Body of pancreas (tissue), 4 donors: Measurements from ENCODE around the gene PLAU. TPM values are rescaled to one million over a fixed set of nuclear protein-coding genes. Genes with fewer than 3 reads are reported as not detected.

ENCODE experiments used
- ATAC-seq: fragments of 150-250 bp; one replicate; pipeline ENCODE4 v1.9.1; 2016
- DNase-seq, 4 donors: peaks; one replicate each; pipeline ENCODE4 v3.0.0-alpha.2; 2019
- H3K27ac ChIP-seq, 4 donors: fragments of 200-600 bp; sonication (generic); 1 replicate in 3 of 4; 2 replicates in 1 of 4; pipeline versions ENCODE4 v1.5.1 to v1.6.1; 2016 to 2019; ENCODE audit warnings: mild to moderate bottlenecking in 1 of 4, mixed read lengths in 1 of 4, moderate library complexity in 1 of 4
- H3K27me3 ChIP-seq, 2 donors: fragments of 200-600 bp; sonication (generic); one replicate each; pipeline ENCODE4 v1.6.0; 2016; ENCODE audit warnings: mild to moderate bottlenecking in 1 of 2
- H3K36me3 ChIP-seq, 2 donors: fragments of 200-600 bp; sonication (generic); replicated peaks in 1 of 2; 2 replicates each; pipeline ENCODE4 v1.5.1; 2016; ENCODE audit warnings: low read depth in 2 of 2; ENCODE audit not compliant: insufficient read depth in 1 of 2
- H3K4me1 ChIP-seq: fragments of 200-600 bp; sonication (generic); one replicate; pipeline ENCODE4 v1.6.0; 2016
- H3K4me3 ChIP-seq, 2 donors: fragments of 200-600 bp; sonication (generic); 1 replicate in 1 of 2; 2 replicates in 1 of 2; pipeline ENCODE4 v1.5.1; 2016 to 2019
- H3K9me3 ChIP-seq, 3 donors: fragments of 200-600 bp; sonication (generic); 1 replicate in 2 of 3; 2 replicates in 1 of 3; pipeline ENCODE4 v1.5.1; 2016
- CTCF ChIP-seq, 7 experiments: fragments of 450-650 bp in 4 of 7; fragments of 200-600 bp in 3 of 7; sonication (generic) in 3 of 7; IDR thresholded peaks; one replicate each; pipeline ENCODE4 v1.5.1; 2016 to 2019; ENCODE audit warnings: antibody characterized with exemption in 7 of 7
- POLR2A ChIP-seq, 3 donors: fragments of 450-650 bp; IDR thresholded peaks; one replicate each; pipeline ENCODE4 v1.6.1; 2016; ENCODE audit warnings: antibody characterized with exemption in 3 of 3, mild to moderate bottlenecking in 2 of 3
- WGBS, 2 donors: methylation state at CpG; one replicate each; pipeline ENCODE4 v1.1.5; 2017; 5-methylcytosine and 5-hydroxymethylcytosine counted together
- intact Hi-C: fragments of 100-400 bp; cut with DNase I; formaldehyde crosslinking; loops from one replicate; pipeline ENCODE4 v1.15.1; 2023
- total RNA-seq, 2 donors: library from RNA; depleted of rRNA; stranded (reverse); fragments of >200 nt; gene quantifications; one replicate each; pipeline ENCODE4 v1.1.0, GENCODE V29; 2016

Gene PLAU
- total RNA-seq, 2 donors from 2014 or later: 1.6 to 4.3 TPM

- Histone ChIP-seq H3K4me1 (peaks cover 12% of the 10 kb centered on the region), H3K27ac (no peak overlapping the region), H3K4me3 (no peak overlapping the region), H3K36me3 (no peaks in the 10 kb centered on the region), H3K27me3 (no peaks in the 10 kb centered on the region), H3K9me3 (no peaks in the 10 kb centered on the region)
- intact Hi-C loops: no loop called here
- TF ChIP-seq CTCF (IDR thresholded peaks at IDR 0.05) (no peak), POLR2A (IDR thresholded peaks at IDR 0.05) (no peak)
- WGBS, 2 donors: 86 to 94% methylated on average over 4 of the region's 4 CpGs
- no peak for ATAC-seq
- no peak for DNase-seq
These were observed 56.1 kb downstream of the PLAU start for GRCh38 chr10:73967022-73967429.

Other genes with a start within 250 kb of the PLAU start
- 10 to 100 TPM; 13.5 to 25.1 TPM for gene AGAP5, start 213.0 kb upstream of the PLAU start, total RNA-seq
- gene SEC24C, start 166.8 kb upstream of the PLAU start, total RNA-seq: 10 to 100 TPM; 29.1 to 30.3 TPM
- gene CHCHD1, start 129.1 kb upstream of the PLAU start, total RNA-seq: 10 to 100 TPM in 1 of 2 donors, 1 to 10 TPM in 1; 9.3 to 15.8 TPM
- gene ZSWIM8, start 125.5 kb upstream of the PLAU start, total RNA-seq: 10 to 100 TPM; 34.5 to 70.9 TPM
- 10 to 100 TPM; 21.1 to 25.4 TPM for gene NDST2, start 99.5 kb upstream of the PLAU start, total RNA-seq
- 10 to 100 TPM; 14.8 to 17.4 TPM for gene CAMK2G, start 36.6 kb upstream of the PLAU start, total RNA-seq
- gene VCL, start 87.0 kb downstream of the PLAU start, total RNA-seq: 10 to 100 TPM; 24.4 to 31.6 TPM
- gene AP3M1, start 239.7 kb downstream of the PLAU start, total RNA-seq: 10 to 100 TPM in 1 of 2 donors, 1 to 10 TPM in 1; 7.9 to 17.1 TPM
- 10 to 100 TPM; 12.9 to 18.7 TPM for gene ADK, start 240.1 kb downstream of the PLAU start, total RNA-seq